Endothelial cell of umbilical vein (primary cell): ENCODE results near the gene ATP6V0C. TPM values are rescaled to one million over a fixed set of nuclear protein-coding genes. Genes with fewer than 3 reads are reported as not detected.

Source experiments
- BruUV-seq: library from RNA; stranded (reverse); fragments of 400-500 nt; replicated peaks from 2 replicates; lab custom pipeline; 2021; lab: Mats Ljungman, UMichigan
- CTCF ChIA-PET: fragments of 300-600, 350-600 bp; sonication (Branson Sonifier 250); formaldehyde crosslinking; loops from one replicate; lab custom pipeline; 2021; ENCODE audit warnings: antibody characterized with exemption, inconsistent platforms; lab: Charles Lee
- POLR2A ChIA-PET: fragments of 300-600, 350-600 bp; sonication (Branson Sonifier 250); formaldehyde crosslinking; loops from one replicate; lab custom pipeline; 2021; ENCODE audit warnings: antibody characterized with exemption, inconsistent platforms; lab: Charles Lee
- DNase-seq: peaks from one replicate; pipeline ENCODE4 v3.0.0-alpha.2; 2011; ENCODE audit warnings: low read depth, low spot score
- FAIRE-seq: peaks from 2 replicates; lab custom pipeline; 2011; peaks lifted over from hg19 to GRCh38; lab: Jason Lieb, UNC
- H2AFZ ChIP-seq: 2 replicates; pipeline ENCODE4 v1.6.0; 2012; ENCODE audit warnings: low read depth, low read length, control low read depth, inconsistent platforms
- H3K27ac ChIP-seq: 2 replicates; pipeline ENCODE4 v1.5.1; 2011; ENCODE audit warnings: low read depth, mild to moderate bottlenecking, control low read depth, low read length, moderate library complexity; ENCODE audit not compliant: insufficient read depth
- H3K27me3 ChIP-seq, 2 experiments: 2 replicates each; pipeline versions ENCODE4 v1.6.0 to v1.6.1; 2011; ENCODE audit warnings: low read length in 2 of 2, mixed read lengths in 1 of 2; ENCODE audit not compliant: control insufficient read depth in 2 of 2, insufficient read depth in 2 of 2
- H3K36me3 ChIP-seq, 2 experiments: 2 replicates in 1 of 2; 3 replicates in 1 of 2; pipeline ENCODE4 v1.5.1; 2011; ENCODE audit warnings: low read length in 2 of 2, mild to moderate bottlenecking in 1 of 2, moderate library complexity in 1 of 2; ENCODE audit not compliant: control insufficient read depth in 2 of 2, insufficient read depth in 2 of 2; ENCODE audit errors: extremely low read depth in 1 of 2
- H3K4me1 ChIP-seq: 3 replicates; pipeline ENCODE4 v1.5.1; 2011; ENCODE audit warnings: mild to moderate bottlenecking, low read length; ENCODE audit not compliant: control insufficient read depth, insufficient read depth; ENCODE audit errors: extremely low read depth
- H3K4me2 ChIP-seq: 2 replicates; pipeline ENCODE4 v1.6.1; 2011; ENCODE audit warnings: low read length, control low read depth, mixed read lengths; ENCODE audit not compliant: insufficient read depth
- H3K4me3 ChIP-seq, 3 experiments: fragments of 200-600 bp in 1 of 3; sonication (generic), shearing (Covaris generic) in 1 of 3; replicated peaks in 1 of 3; 2 replicates each; pipeline ENCODE4 v1.5.1; 2011 to 2016; ENCODE audit warnings: control low read depth in 3 of 3, low read length in 3 of 3, mild to moderate bottlenecking in 2 of 3, inconsistent platforms in 1 of 3, low read depth in 1 of 3, moderate library complexity in 1 of 3; ENCODE audit not compliant: insufficient read depth in 1 of 3
- H3K79me2 ChIP-seq: 2 replicates; pipeline ENCODE4 v1.6.0; 2012; ENCODE audit warnings: low read length, inconsistent platforms; ENCODE audit not compliant: control insufficient read depth, insufficient read depth
- H3K9ac ChIP-seq: replicated peaks from 2 replicates; pipeline ENCODE3; 2011; ENCODE audit warnings: low read length, control low read depth; ENCODE audit not compliant: insufficient read depth; ENCODE audit errors: extremely low read depth
- H3K9me1 ChIP-seq: replicated peaks from 3 replicates; pipeline ENCODE4 v1.6.0; 2011; ENCODE audit warnings: mild to moderate bottlenecking, low read length; ENCODE audit not compliant: control insufficient read depth, insufficient read depth; ENCODE audit errors: extremely low read depth
- H3K9me3 ChIP-seq: replicated peaks from 2 replicates; pipeline ENCODE4 v1.5.1; 2012; ENCODE audit warnings: low read length, inconsistent platforms; ENCODE audit not compliant: control insufficient read depth, insufficient read depth
- H4K20me1 ChIP-seq: replicated peaks from 2 replicates; pipeline ENCODE3; 2011; ENCODE audit warnings: mild to moderate bottlenecking, low read length; ENCODE audit not compliant: control insufficient read depth, insufficient read depth; ENCODE audit errors: extremely low read depth
- EZH2 ChIP-seq: IDR thresholded peaks from 2 replicates; pipeline ENCODE4 v1.6.1; 2012; ENCODE audit warnings: borderline replicate concordance, low read depth, mild to moderate bottlenecking, moderate library complexity, low read length, inconsistent platforms; ENCODE audit not compliant: severe bottlenecking
- FOS ChIP-seq: IDR thresholded peaks from 2 replicates; pipeline ENCODE4 v1.6.1; 2011; ENCODE audit warnings: mild to moderate bottlenecking, low read length, moderate library complexity, borderline replicate concordance; ENCODE audit not compliant: insufficient read depth
- GATA2 ChIP-seq: IDR thresholded peaks from 2 replicates; pipeline ENCODE4 v1.7.0; 2011; ENCODE audit warnings: low read depth, mild to moderate bottlenecking, moderate library complexity, mixed read lengths, low read length; ENCODE audit not compliant: insufficient read length, insufficient read depth
- MYC ChIP-seq: IDR thresholded peaks from one replicate; pipeline ENCODE4 v1.6.1; 2011; ENCODE audit warnings: mild to moderate bottlenecking, low read depth, low read length
- POLR2A ChIP-seq: IDR thresholded peaks from 2 replicates; pipeline ENCODE4 v1.6.1; 2012; ENCODE audit warnings: low read depth, mild to moderate bottlenecking, control low read depth, low read length
- POLR2AphosphoS5 ChIP-seq: IDR thresholded peaks from 2 replicates; pipeline ENCODE4 v1.6.1; 2012; ENCODE audit warnings: low read depth, mild to moderate bottlenecking, control low read depth, low read length, moderate library complexity; ENCODE audit not compliant: insufficient read depth
- dilution Hi-C: fragments of 300-500 bp; cut with MboI; formaldehyde crosslinking; loops from one replicate; pipeline ENCODE4 v1.15.0; 2019; ENCODE audit warnings: low sequenced_read_pairs; ENCODE audit not compliant: extremely low pct_ligation_motif_present
- intact Hi-C: fragments of 100-400 bp; cut with micrococcal nuclease; formaldehyde crosslinking; loops from one replicate; pipeline ENCODE4 v1.10.0; 2022
- polyA plus RNA-seq, 4 experiments: library from polyadenylated mRNA; depleted of rRNA in 3 of 4; stranded (reverse) in 3 of 4; unstranded in 1 of 4; fragments of >200 nt; gene quantifications; 2 replicates each; pipeline versions ENCODE4 v1.2.1 to v1.2.3, GENCODE V29; 2011 to 2012; ENCODE audit warnings: missing spikeins in 1 of 4
- total RNA-seq: library from RNA; stranded (reverse); gene quantifications from 2 replicates; pipeline ENCODE4 v1.2.3, GENCODE V29; 2021
- TF ChIP-seq, protein P1 (sequence below): IDR thresholded peaks from 2 replicates; pipeline ENCODE4 v1.6.1; 2011; ENCODE audit not compliant: insufficient read depth, insufficient read length
- TF ChIP-seq, protein P2 (sequence below), 2 donors: IDR thresholded peaks; 1 replicate in 1 of 2; 2 replicates in 1 of 2; pipeline ENCODE4 v1.5.1; 2011; ENCODE audit warnings: low read length in 2 of 2, mild to moderate bottlenecking in 2 of 2, moderate library complexity in 2 of 2, control low read depth in 1 of 2, inconsistent platforms in 1 of 2, low read depth in 1 of 2; ENCODE audit not compliant: insufficient read depth in 1 of 2; ENCODE audit errors: extremely low read depth in 1 of 2

Gene ATP6V0C
- total and polyA plus RNA-seq, 2 donors (not counting 3 experiments of a cell fraction or from before 2014, with no cell fraction given), result 146 to 194 TPM

DNA sequence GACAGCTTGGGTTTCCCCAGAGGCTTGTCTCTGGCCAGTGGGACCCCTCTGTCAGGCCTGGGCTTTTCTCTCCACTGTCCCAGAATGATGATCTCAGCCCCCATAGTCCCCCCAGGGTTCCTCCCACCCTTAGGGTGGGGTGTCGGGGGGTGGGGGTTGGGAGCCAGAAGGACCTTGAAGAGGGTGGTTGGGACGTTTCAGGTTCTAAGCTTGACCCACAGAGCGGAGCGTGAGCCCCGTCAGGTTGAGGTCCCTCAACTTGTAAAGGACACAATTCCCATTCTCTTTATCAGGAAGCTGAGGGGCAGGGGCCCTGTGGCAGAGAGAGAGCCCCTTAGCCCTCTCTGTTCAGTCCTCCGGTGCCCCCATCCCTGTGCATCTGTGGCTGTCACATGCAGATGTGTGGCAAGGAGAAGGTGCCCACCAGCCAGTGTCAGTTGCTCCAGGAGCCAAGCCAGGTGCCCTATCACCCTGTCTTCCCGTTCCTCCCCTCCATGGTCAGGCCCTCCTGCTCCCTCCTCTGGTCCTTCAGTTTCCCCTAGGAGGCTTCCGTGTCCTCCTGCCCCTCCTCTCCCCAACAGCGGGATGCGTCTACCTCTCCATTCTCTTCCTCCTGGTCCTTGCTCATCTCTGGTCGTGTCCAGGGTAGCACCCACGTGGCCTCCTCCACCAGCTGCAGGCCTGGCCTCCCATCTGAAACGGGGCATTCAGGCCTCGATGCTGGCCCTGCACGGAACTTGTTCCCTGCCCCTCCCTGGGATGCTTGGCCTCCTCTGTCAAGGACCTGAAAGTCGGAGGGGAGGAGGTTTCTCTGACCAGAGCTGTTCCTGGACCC is 44.1 kb upstream of the ATP6V0C start:
- Histone ChIP-seq H3K36me3 (no peaks in the 10 kb centered on the region), H3K4me3 (no peak overlapping the region), H3K4me1 (peaks cover 9% of the 10 kb centered on the region), H4K20me1 (no peaks in the 10 kb centered on the region), H3K4me2 (no peak overlapping the region), H3K9ac (no peak overlapping the region), H3K79me2 (no peaks in the 10 kb centered on the region), H2AFZ (no peak overlapping the region), H3K9me3 (no peaks in the 10 kb centered on the region), H3K9me1 (no peaks in the 10 kb centered on the region), H3K27ac (no peak overlapping the region), H3K27me3 (peaks cover 18 to 22% of the 10 kb centered on the region in 2 experiments)
- POLR2A ChIA-PET, result no interaction called here
- intact Hi-C loops (no loop called here), dilution Hi-C loops (no loop called here)
- FAIRE-seq, result no peak
- BruUV-seq, result no TSS peak
- no peak for DNase-seq
- CTCF ChIA-PET, result interaction anchor here (0.6 to 1.9 kb wide), 4 partner anchors 10 to 32 kb away, joined by 4 to 6 read pairs (median 5); partner anchors contain the start of gene TEDC2
- TF ChIP-seq POLR2AphosphoS5, result no peak
- TF ChIP-seq GATA2, result no peak
- TF ChIP-seq EZH2, result no peak
- TF ChIP-seq, protein P1, sequence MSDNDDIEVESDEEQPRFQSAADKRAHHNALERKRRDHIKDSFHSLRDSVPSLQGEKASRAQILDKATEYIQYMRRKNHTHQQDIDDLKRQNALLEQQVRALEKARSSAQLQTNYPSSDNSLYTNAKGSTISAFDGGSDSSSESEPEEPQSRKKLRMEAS, result no peak
- TF ChIP-seq POLR2A, result no peak
- TF ChIP-seq MYC, result no peak

DNA sequence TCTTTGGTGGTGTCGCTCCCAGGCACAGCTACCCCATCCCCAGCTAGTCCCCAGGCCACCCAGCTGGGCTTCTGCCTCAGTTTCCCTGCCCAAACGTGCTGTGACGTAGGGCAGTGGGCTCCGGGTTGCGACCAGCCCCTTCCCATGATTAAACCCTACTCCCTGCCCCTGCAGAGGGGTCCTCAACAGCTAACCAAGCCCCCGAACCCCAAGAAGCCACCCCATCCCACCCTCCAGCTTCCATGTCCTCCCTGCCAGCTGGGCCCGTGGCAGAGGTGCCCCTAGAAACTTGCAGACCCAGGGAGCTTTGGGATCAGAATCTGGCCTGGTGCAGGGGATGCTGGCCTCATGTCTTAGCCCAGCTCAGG is 43.5 kb upstream of the ATP6V0C start:
- no TSS peak for BruUV-seq
- Histone ChIP-seq H3K36me3 (no peaks in the 10 kb centered on the region), H3K4me2 (no peak overlapping the region), H3K79me2 (no peaks in the 10 kb centered on the region), H3K9me3 (no peaks in the 10 kb centered on the region), H2AFZ (no peak overlapping the region), H3K4me3 (no peak overlapping the region), H4K20me1 (no peaks in the 10 kb centered on the region), H3K27ac (no peak overlapping the region), H3K9ac (no peak overlapping the region), H3K9me1 (no peaks in the 10 kb centered on the region), H3K27me3 (peaks cover 18 to 22% of the 10 kb centered on the region in 2 experiments), H3K4me1 (peaks cover 9% of the 10 kb centered on the region)
- intact Hi-C loops, result no loop called here
- ChIA-PET CTCF (interaction anchor here (1.3 to 1.9 kb wide), 2 partner anchors 13 to 31 kb away, joined by 5 to 6 read pairs; no protein-coding TSS in a partner anchor), POLR2A (no interaction called here)
- dilution Hi-C loops, result no loop called here
- TF ChIP-seq, protein P2, sequence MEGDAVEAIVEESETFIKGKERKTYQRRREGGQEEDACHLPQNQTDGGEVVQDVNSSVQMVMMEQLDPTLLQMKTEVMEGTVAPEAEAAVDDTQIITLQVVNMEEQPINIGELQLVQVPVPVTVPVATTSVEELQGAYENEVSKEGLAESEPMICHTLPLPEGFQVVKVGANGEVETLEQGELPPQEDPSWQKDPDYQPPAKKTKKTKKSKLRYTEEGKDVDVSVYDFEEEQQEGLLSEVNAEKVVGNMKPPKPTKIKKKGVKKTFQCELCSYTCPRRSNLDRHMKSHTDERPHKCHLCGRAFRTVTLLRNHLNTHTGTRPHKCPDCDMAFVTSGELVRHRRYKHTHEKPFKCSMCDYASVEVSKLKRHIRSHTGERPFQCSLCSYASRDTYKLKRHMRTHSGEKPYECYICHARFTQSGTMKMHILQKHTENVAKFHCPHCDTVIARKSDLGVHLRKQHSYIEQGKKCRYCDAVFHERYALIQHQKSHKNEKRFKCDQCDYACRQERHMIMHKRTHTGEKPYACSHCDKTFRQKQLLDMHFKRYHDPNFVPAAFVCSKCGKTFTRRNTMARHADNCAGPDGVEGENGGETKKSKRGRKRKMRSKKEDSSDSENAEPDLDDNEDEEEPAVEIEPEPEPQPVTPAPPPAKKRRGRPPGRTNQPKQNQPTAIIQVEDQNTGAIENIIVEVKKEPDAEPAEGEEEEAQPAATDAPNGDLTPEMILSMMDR (IDR thresholded peaks at IDR 0.05; ENCODE audit: extremely low read depth in 1 of 2, insufficient read depth in 1 of 2, low read depth in 1 of 2, low read length in 2 of 2), result no peak
- TF ChIP-seq GATA2, result no peak
- no peak for TF ChIP-seq EZH2
- no peak for TF ChIP-seq POLR2A
- no peak for TF ChIP-seq POLR2AphosphoS5
- TF ChIP-seq, protein P1, result no peak
- TF ChIP-seq FOS, result no peak
- DNase-seq, result no peak
- FAIRE-seq, result no peak
